GM12878 (cell line): ENCODE measurements around the gene CLRN3. TPM values are rescaled to one million over a fixed set of nuclear protein-coding genes. Genes with fewer than 3 reads are reported as not detected.

Experiments
- ATAC-seq: fragments of 200-7000 bp; cut with Tn5 transposase; 3 replicates; pipeline ENCODE4 v1.9.1; 2020; ENCODE audit warnings: mild to moderate bottlenecking, moderate library complexity
- BruUV-seq: library from RNA; stranded (reverse); fragments of 400-500 nt; replicated peaks from 2 replicates; lab custom pipeline; 2021; lab: Mats Ljungman, UMichigan
- CTCF ChIA-PET: fragments of 300-600 bp; sonication (Branson Sonifier 250); formaldehyde crosslinking; extraction: SDS; loops from one replicate; lab custom pipeline; 2021; ENCODE audit warnings: inconsistent platforms; lab: Yijun Ruan, JAX
- POLR2A ChIA-PET: fragments of 350-600 bp; formaldehyde crosslinking; extraction: SDS; loops from one replicate; lab custom pipeline; 2021; ENCODE audit warnings: inconsistent platforms; lab: Charles Lee
- RAD21 ChIA-PET: fragments of 300-600 bp; sonication (Branson Sonifier 250); formaldehyde crosslinking; loops from one replicate; lab custom pipeline; 2023; ENCODE audit warnings: antibody characterized with exemption; ENCODE audit not compliant: unreplicated experiment; lab: Charles Lee
- SMC1A ChIA-PET: fragments of 300-600 bp; sonication (Branson Sonifier 250); formaldehyde crosslinking; loops from one replicate; lab custom pipeline; 2023; ENCODE audit not compliant: unreplicated experiment, uncharacterized antibody; lab: Charles Lee
- DNase-seq: peaks from one replicate; pipeline ENCODE4 v3.0.0-alpha.2; 2011; ENCODE audit warnings: low read depth, low spot score
- FAIRE-seq: peaks from 3 replicates; lab custom pipeline; 2011; peaks lifted over from hg19 to GRCh38; lab: Jason Lieb, UNC
- H2AFZ ChIP-seq: 2 replicates; pipeline ENCODE4 v1.6.0; 2011; ENCODE audit warnings: low read depth, low read length, control low read depth; ENCODE audit not compliant: control insufficient read depth
- H3K27ac ChIP-seq: 2 replicates; pipeline ENCODE4 v1.5.1; 2011; ENCODE audit warnings: control low read depth; ENCODE audit not compliant: control insufficient read depth, insufficient read depth
- H3K27me3 ChIP-seq, 2 experiments: replicated peaks in 1 of 2; 2 replicates each; pipeline versions ENCODE4 v1.6.0 to v1.6.1; 2011; ENCODE audit warnings: low read length in 1 of 2; ENCODE audit not compliant: control insufficient read depth in 2 of 2, insufficient read depth in 2 of 2
- H3K36me3 ChIP-seq, 2 experiments: 2 replicates each; pipeline ENCODE4 v1.5.1; 2011; ENCODE audit warnings: low read length in 1 of 2; ENCODE audit not compliant: control insufficient read depth in 2 of 2, insufficient read depth in 2 of 2
- H3K4me1 ChIP-seq: 2 replicates; pipeline ENCODE4 v1.6.1; 2011; ENCODE audit warnings: mild to moderate bottlenecking, low read length, moderate library complexity, mixed read lengths; ENCODE audit not compliant: control insufficient read depth, insufficient read depth
- H3K4me2 ChIP-seq: 2 replicates; pipeline ENCODE4 v1.6.0; 2011; ENCODE audit warnings: control low read depth; ENCODE audit not compliant: control insufficient read depth, insufficient read depth
- H3K4me3 ChIP-seq: fragments of 200-600 bp; sonication (generic); 2 replicates; pipeline ENCODE4 v1.5.1; 2016
- H3K79me2 ChIP-seq: 2 replicates; pipeline ENCODE4 v1.6.0; 2011; ENCODE audit warnings: low read length; ENCODE audit not compliant: control insufficient read depth, insufficient read depth
- H3K9ac ChIP-seq: 2 replicates; pipeline ENCODE4 v1.8.0; 2011; ENCODE audit warnings: low read length, control low read depth, mixed read lengths; ENCODE audit not compliant: control insufficient read depth, insufficient read depth
- H3K9me3 ChIP-seq: replicated peaks from 3 replicates; pipeline ENCODE4 v1.5.1; 2011; ENCODE audit warnings: mild to moderate bottlenecking, low read length; ENCODE audit not compliant: control insufficient read depth, insufficient read depth
- H4K20me1 ChIP-seq: 2 replicates; pipeline ENCODE4 v1.6.0; 2011; ENCODE audit not compliant: control insufficient read depth, insufficient read depth
- CBX3 ChIP-seq: fragments of 200-600 bp; sonication (generic); IDR thresholded peaks from 2 replicates; pipeline ENCODE4 v1.6.1; 2016; ENCODE audit warnings: low read depth, borderline replicate concordance
- GABPA ChIP-seq: IDR thresholded peaks from 2 replicates; pipeline ENCODE4 v1.6.1; 2014; ENCODE audit warnings: antibody characterized with exemption, low read depth, mild to moderate bottlenecking, inconsistent platforms
- GATAD2B ChIP-seq: fragments of 450-650 bp; conservative IDR thresholded peaks from 2 replicates; pipeline ENCODE4 v1.6.1; 2017; ENCODE audit warnings: low read depth, mild to moderate bottlenecking, moderate library complexity
- KAT2A ChIP-seq: conservative IDR thresholded peaks from 2 replicates; pipeline ENCODE4 v1.6.1; 2011; ENCODE audit warnings: low read depth, low read length; ENCODE audit not compliant: control insufficient read depth
- NFIC ChIP-seq: IDR thresholded peaks from 2 replicates; pipeline ENCODE4 v1.6.1; 2012; ENCODE audit warnings: low read depth, mild to moderate bottlenecking, inconsistent platforms, low read length, moderate library complexity
- NRF1 ChIP-seq: conservative IDR thresholded peaks from 2 replicates; pipeline ENCODE4 v1.6.1; 2011; ENCODE audit warnings: mild to moderate bottlenecking, low read depth, low read length, improper control_type of control experiment
- PAX5 ChIP-seq: IDR thresholded peaks from 2 replicates; pipeline ENCODE4 v1.6.1; 2011; ENCODE audit warnings: low read depth, low read length, borderline replicate concordance
- PBX3 ChIP-seq: IDR thresholded peaks from 2 replicates; pipeline ENCODE4 v1.6.1; 2011; ENCODE audit warnings: mild to moderate bottlenecking, low read depth, low read length, moderate library complexity; ENCODE audit not compliant: insufficient replicate concordance
- RELB ChIP-seq: fragments of 450-650 bp; IDR thresholded peaks from 2 replicates; pipeline ENCODE4 v1.6.1; 2017; ENCODE audit warnings: low read depth, mild to moderate bottlenecking, moderate library complexity
- SMC3 ChIP-seq: IDR thresholded peaks from 2 replicates; pipeline ENCODE4 v1.6.1; 2011; ENCODE audit warnings: low read length, improper control_type of control experiment, borderline replicate concordance
- STAT3 ChIP-seq: IDR thresholded peaks from 2 replicates; pipeline ENCODE4 v1.6.1; 2011; ENCODE audit warnings: low read depth, low read length, improper control_type of control experiment
- TCF3 ChIP-seq: IDR thresholded peaks from 2 replicates; pipeline ENCODE4 v1.6.1; 2012; ENCODE audit warnings: low read depth, mild to moderate bottlenecking, low read length, borderline replicate concordance; ENCODE audit not compliant: insufficient read depth
- WGBS: methylation state at CpG from one replicate; pipeline ENCODE4 v1.1.6; 2016; ENCODE audit warnings: low lambda C conversion rate; ENCODE audit not compliant: insufficient replicate concordance, insufficient coverage; ENCODE audit errors: missing lambda C conversion rate; 5-methylcytosine and 5-hydroxymethylcytosine counted together
- in situ Hi-C: fragments of 300-500 bp; cut with MboI; formaldehyde crosslinking; loops from 9 replicates; pipeline ENCODE4 v1.14.3; 2018; ENCODE audit warnings: mixed read lengths
- intact Hi-C: fragments of 100-400 bp; cut with micrococcal nuclease; formaldehyde crosslinking; loops from one replicate; pipeline ENCODE4 v1.14.2; 2022; ENCODE audit not compliant: unreplicated experiment
- polyA plus RNA-seq, 11 experiments: library from polyadenylated mRNA; depleted of rRNA in 4 of 11; unstranded in 6 of 11; stranded (reverse) in 5 of 11; fragments of >200 nt; fragmentation: Nextera tagmentation in 4 of 11; fragmentation: Illumina TruSeq in 1 of 11; extraction: Ambion mirVana in 4 of 11; extraction: Trizol in 1 of 11; gene quantifications; 1 replicate in 1 of 11; 2 replicates in 10 of 11; pipeline versions ENCODE4 v1.2.1 to v1.2.3, GENCODE V29; 2011 to 2016; ENCODE audit warnings: inconsistent platforms in 2 of 11, missing spikeins in 2 of 11, low read depth in 1 of 11
- total RNA-seq, 4 experiments: library from RNA; depleted of rRNA in 3 of 4; stranded (reverse); fragments of >200 nt in 3 of 4; fragmentation: Illumina TruSeq in 1 of 4; extraction: Trizol in 1 of 4; gene quantifications; 2 replicates each; pipeline versions ENCODE4 v1.2.1 to v1.2.3, GENCODE V29; 2013 to 2021
- TF ChIP-seq, protein P1 (sequence below): fragments of 450-650 bp; IDR thresholded peaks from 2 replicates; pipeline ENCODE4 v1.6.1; 2016; ENCODE audit warnings: mild to moderate bottlenecking
- TF ChIP-seq, protein P2 (sequence below): fragments of 150-350 bp; IDR thresholded peaks from 2 replicates; pipeline ENCODE4 v1.6.1; 2016; ENCODE audit warnings: low read depth, low read length

Gene CLRN3
- total and polyA plus RNA-seq, 10 of the 15 experiments (the other 5 are each of a cell fraction or from before 2014, with no cell fraction given), result not detected

DNA sequence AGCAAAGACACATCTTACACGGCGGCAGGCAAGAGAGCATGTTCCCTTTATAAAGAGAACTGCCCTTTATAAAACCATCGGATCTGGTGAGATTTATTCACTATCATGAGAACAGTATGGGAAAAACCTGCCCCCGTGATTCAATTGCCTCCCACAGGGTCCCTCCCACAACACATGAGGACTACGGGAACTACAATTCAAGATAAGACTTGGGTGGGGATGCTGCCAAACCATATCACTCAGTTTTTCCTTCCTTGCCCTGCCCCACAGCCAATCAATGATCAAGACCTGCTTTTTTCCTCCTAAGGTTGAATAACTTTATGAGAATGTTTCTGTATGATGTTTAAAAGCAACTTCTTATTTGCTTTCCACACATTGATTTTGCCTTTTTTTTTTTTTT lies 11.0 kb upstream of the CLRN3 start:
- no peaks in the 10 kb centered on the region; a peak in 2 of 4 replicates for H3K27me3 ChIP-seq
- H3K4me2 ChIP-seq, result no peak overlapping the region
- RAD21 ChIA-PET, result no interaction called here
- H3K9me3 ChIP-seq, result no peaks in the 10 kb centered on the region
- CTCF ChIA-PET, result interaction anchor here (1.4 kb wide), 1 partner anchor 107 kb away, joined by 4 read pairs; no protein-coding TSS in a partner anchor
- 58% methylated on average over 5 of the region's 5 CpGs for WGBS
- FAIRE-seq, result no peak
- no peak overlapping the region for H3K4me3 ChIP-seq
- H3K9ac ChIP-seq, result no peak overlapping the region
- in situ Hi-C loops, result no loop called here
- SMC1A ChIA-PET, result interaction anchor here (1.3 kb wide), 1 partner anchor 12 kb away, joined by 3 read pairs; no protein-coding TSS in a partner anchor
- H4K20me1 ChIP-seq, result no peaks in the 10 kb centered on the region
- intact Hi-C loops, result loop anchor here (10.0 kb wide), 1 partner anchor 251 kb away; no protein-coding TSS in a partner anchor
- no peak for ATAC-seq
- POLR2A ChIA-PET, result no interaction called here
- DNase-seq, result no peak
- H3K27ac ChIP-seq, result no peak overlapping the region
- H3K4me1 ChIP-seq, result no peaks in the 10 kb centered on the region
- TF ChIP-seq TCF3, result no peak
- no peak for TF ChIP-seq NRF1
- no peak for TF ChIP-seq KAT2A
- no peak for TF ChIP-seq CBX3
- TF ChIP-seq, protein P1, sequence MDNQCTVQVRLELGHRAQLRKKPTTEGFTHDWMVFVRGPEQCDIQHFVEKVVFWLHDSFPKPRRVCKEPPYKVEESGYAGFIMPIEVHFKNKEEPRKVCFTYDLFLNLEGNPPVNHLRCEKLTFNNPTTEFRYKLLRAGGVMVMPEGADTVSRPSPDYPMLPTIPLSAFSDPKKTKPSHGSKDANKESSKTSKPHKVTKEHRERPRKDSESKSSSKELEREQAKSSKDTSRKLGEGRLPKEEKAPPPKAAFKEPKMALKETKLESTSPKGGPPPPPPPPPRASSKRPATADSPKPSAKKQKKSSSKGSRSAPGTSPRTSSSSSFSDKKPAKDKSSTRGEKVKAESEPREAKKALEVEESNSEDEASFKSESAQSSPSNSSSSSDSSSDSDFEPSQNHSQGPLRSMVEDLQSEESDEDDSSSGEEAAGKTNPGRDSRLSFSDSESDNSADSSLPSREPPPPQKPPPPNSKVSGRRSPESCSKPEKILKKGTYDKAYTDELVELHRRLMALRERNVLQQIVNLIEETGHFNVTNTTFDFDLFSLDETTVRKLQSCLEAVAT, result no peak
- no peak for TF ChIP-seq GABPA
- TF ChIP-seq RELB, result no peak
- TF ChIP-seq, protein P2, sequence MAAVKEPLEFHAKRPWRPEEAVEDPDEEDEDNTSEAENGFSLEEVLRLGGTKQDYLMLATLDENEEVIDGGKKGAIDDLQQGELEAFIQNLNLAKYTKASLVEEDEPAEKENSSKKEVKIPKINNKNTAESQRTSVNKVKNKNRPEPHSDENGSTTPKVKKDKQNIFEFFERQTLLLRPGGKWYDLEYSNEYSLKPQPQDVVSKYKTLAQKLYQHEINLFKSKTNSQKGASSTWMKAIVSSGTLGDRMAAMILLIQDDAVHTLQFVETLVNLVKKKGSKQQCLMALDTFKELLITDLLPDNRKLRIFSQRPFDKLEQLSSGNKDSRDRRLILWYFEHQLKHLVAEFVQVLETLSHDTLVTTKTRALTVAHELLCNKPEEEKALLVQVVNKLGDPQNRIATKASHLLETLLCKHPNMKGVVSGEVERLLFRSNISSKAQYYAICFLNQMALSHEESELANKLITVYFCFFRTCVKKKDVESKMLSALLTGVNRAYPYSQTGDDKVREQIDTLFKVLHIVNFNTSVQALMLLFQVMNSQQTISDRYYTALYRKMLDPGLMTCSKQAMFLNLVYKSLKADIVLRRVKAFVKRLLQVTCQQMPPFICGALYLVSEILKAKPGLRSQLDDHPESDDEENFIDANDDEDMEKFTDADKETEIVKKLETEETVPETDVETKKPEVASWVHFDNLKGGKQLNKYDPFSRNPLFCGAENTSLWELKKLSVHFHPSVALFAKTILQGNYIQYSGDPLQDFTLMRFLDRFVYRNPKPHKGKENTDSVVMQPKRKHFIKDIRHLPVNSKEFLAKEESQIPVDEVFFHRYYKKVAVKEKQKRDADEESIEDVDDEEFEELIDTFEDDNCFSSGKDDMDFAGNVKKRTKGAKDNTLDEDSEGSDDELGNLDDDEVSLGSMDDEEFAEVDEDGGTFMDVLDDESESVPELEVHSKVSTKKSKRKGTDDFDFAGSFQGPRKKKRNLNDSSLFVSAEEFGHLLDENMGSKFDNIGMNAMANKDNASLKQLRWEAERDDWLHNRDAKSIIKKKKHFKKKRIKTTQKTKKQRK, result no peak
- no peak for TF ChIP-seq NFIC
- TF ChIP-seq PAX5, result no peak
- no peak for TF ChIP-seq GATAD2B
- TF ChIP-seq SMC3, result no peak
- no peak for TF ChIP-seq PBX3
- TF ChIP-seq STAT3, result no peak
- H3K36me3 ChIP-seq, result no peaks in the 10 kb centered on the region
- no peaks in the 10 kb centered on the region for H3K79me2 ChIP-seq
- H2AFZ ChIP-seq, result no peak overlapping the region
- no TSS peak for BruUV-seq
